ENCODE results near the gene SLC12A7. TPM values are rescaled to one million over a fixed set of nuclear protein-coding genes. Genes with fewer than 3 reads are reported as not detected.
A peak's percentile ranks its signal among the peaks of the same experiment; 100 is the strongest.
"Not testable (repeated sequence)": the region's sequence is repeated elsewhere in the genome, so short reads cannot be mapped to it uniquely, and the experiment has no call there.

SLC12A7 gene
- total RNA-seq, 2 donors from 2014 or later: 27.6 to 138 TPM

DNA sequence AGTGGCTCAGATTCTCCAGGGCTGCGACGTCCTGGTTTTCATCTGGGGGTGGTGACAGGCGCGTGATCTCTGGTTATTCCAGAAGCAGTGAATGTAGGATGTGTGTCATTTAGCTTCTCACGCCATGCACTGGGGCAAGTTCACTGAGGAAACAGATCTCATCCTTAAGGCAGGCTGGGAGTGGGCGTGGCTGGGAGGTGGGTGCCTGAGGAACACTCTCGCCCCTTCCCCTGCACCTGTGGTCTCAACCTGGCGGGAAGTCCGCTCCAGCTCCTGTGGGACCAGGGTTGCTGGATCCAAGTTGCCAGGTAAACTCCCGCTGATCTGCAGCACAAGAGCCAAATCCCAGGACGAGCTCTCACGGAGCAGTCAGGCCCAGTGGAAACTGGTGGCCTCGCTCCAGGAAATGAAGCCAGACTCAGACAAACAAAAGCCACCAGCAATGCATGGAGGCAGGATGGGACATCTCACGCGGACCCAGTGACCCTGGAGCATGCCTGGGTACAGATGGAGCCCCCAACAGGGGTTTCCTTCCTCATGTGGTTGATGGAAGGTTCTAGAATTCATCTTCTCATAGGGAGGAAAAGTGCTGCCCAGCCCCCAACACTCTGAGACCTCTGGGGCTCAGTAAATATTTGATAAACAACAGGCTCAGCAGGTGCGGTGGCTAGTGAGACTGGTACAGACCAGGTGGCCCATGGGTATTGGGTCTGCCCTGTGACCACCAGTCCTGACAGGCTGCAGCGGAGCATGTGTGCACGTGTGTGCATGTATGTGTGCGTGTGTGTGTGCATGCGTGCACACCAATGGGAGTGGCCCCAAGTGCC is 16.3 kb upstream of the SLC12A7 start:
- Histone ChIP-seq H3K27me3 (replicated peaks; ENCODE audit: insufficient read depth) (no peaks in the 10 kb centered on the region), H3K9me3 (no peaks in the 10 kb centered on the region), H3K4me3 (no peak overlapping the region), H3K27ac (peak overlapping the region; percentile 15 to 28), H3K4me1 (replicated peaks) (no peaks in the 10 kb centered on the region), H3K36me3 (no peaks in the 10 kb centered on the region)
- peak; percentile 67 for DNase-seq (ENCODE audit: low spot score)
- TF ChIP-seq POLR2AphosphoS5 (IDR thresholded peaks at IDR 0.05): peak; percentile 46
- TF ChIP-seq, protein P1, sequence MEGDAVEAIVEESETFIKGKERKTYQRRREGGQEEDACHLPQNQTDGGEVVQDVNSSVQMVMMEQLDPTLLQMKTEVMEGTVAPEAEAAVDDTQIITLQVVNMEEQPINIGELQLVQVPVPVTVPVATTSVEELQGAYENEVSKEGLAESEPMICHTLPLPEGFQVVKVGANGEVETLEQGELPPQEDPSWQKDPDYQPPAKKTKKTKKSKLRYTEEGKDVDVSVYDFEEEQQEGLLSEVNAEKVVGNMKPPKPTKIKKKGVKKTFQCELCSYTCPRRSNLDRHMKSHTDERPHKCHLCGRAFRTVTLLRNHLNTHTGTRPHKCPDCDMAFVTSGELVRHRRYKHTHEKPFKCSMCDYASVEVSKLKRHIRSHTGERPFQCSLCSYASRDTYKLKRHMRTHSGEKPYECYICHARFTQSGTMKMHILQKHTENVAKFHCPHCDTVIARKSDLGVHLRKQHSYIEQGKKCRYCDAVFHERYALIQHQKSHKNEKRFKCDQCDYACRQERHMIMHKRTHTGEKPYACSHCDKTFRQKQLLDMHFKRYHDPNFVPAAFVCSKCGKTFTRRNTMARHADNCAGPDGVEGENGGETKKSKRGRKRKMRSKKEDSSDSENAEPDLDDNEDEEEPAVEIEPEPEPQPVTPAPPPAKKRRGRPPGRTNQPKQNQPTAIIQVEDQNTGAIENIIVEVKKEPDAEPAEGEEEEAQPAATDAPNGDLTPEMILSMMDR (IDR thresholded peaks at IDR 0.05): no peak
- TF ChIP-seq POLR2A (IDR thresholded peaks at IDR 0.05): no peak
- intact Hi-C loops (cut with DNase I): no loop called here
- WGBS: 56% methylated on average over 20 of the region's 20 CpGs

GRCh38 chr5:1125695-1126094 is 13.8 kb upstream of the SLC12A7 start:
- DNase-seq (ENCODE audit: low spot score); H3K4me1 ChIP-seq (replicated peaks); H3K27ac ChIP-seq; H3K9me3 ChIP-seq; H3K27me3 ChIP-seq (replicated peaks; ENCODE audit: insufficient read depth); intact Hi-C loops (cut with DNase I); H3K4me3 ChIP-seq; H3K36me3 ChIP-seq: not testable (repeated sequence)
- WGBS: 96% methylated on average over 2 of the region's 2 CpGs

DNA sequence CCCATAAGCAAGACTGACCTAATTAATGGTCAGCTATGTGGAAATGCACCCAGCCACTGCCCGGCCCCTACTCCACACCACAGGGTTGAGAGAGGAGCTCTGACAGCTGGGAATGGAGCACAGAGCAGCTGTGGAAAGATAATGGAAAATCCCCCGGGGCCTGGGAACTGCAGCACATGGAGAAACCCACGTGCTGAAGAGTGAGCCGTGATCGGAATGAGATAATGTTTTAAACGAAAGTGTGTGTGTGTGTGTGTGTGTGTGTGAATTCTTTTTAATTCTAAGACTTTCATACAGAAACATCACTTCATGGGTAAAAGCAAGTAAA is 13.1 kb upstream of the SLC12A7 start:
- 53% methylated on average over 6 of the region's 6 CpGs for WGBS
- no peaks in the 10 kb centered on the region for H3K4me1 ChIP-seq (replicated peaks)
- H3K27me3 ChIP-seq (replicated peaks; ENCODE audit: insufficient read depth): no peaks in the 10 kb centered on the region
- intact Hi-C loops (cut with DNase I): no loop called here
- no peak overlapping the region for H3K4me3 ChIP-seq
- no peak for DNase-seq (ENCODE audit: low spot score)
- no peaks in the 10 kb centered on the region for H3K36me3 ChIP-seq
- peak; percentile 9 for TF ChIP-seq POLR2AphosphoS5 (IDR thresholded peaks at IDR 0.05)
- no peak for TF ChIP-seq POLR2A (IDR thresholded peaks at IDR 0.05)
- H3K27ac ChIP-seq: no peak overlapping the region
- no peaks in the 10 kb centered on the region for H3K9me3 ChIP-seq

GRCh38 chr5:1124205-1125029 is 12.6 kb upstream of the SLC12A7 start:
- Histone ChIP-seq H3K4me1 (replicated peaks) (no peaks in the 10 kb centered on the region), H3K27ac (no peak overlapping the region), H3K36me3 (no peaks in the 10 kb centered on the region), H3K27me3 (replicated peaks; ENCODE audit: insufficient read depth) (no peaks in the 10 kb centered on the region), H3K9me3 (no peaks in the 10 kb centered on the region), H3K4me3 (no peak overlapping the region)
- WGBS: 66% methylated on average over 27 of the region's 27 CpGs
- intact Hi-C loops (cut with DNase I): loop anchor here (5.0 kb wide), 1 partner anchor 192 kb away; no protein-coding TSS in a partner anchor
- TF ChIP-seq, protein P1 (IDR thresholded peaks at IDR 0.05): no peak
- TF ChIP-seq POLR2A (IDR thresholded peaks at IDR 0.05) (no peak), POLR2AphosphoS5 (IDR thresholded peaks at IDR 0.05) (no peak)
- no peak for DNase-seq (ENCODE audit: low spot score)

DNA sequence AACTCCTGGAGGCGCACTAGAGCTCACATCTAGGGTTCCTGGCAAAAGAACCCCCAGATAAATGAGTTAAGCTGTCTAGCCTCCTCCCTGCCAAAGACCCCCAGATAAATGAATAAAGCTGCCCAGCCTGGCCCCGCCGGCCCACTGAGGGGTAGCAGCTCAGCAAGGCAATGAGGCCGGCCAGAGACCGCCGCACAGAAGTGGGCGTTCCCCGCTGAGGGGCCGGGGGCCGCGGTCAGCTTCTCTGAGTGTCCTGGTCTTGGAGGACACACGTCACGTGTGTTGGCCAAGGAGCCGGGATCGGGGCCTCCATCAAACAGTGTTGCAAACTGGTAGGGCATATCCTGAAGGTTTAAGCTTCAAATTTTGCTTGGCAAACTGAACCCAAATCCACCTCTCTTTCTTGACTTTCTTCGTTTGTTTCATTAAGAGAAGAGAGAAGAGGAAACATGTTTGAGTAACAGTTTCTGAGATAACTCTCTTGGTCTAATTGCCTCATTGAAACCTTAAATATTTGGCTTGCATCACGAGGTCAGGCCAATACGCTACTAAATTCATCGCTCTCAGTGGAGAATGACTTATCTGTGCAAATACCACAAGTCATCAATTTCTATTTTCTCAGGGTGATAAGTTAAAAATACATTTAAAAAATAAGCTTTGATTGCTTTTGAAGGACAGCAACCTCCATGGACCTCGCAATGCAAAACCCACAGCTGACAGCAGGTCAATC is 11.7 kb upstream of the SLC12A7 start:
- H3K4me3 ChIP-seq: no peak overlapping the region
- TF ChIP-seq, protein P1 (IDR thresholded peaks at IDR 0.05): no peak
- no peak for TF ChIP-seq POLR2A (IDR thresholded peaks at IDR 0.05)
- no peaks in the 10 kb centered on the region for H3K27me3 ChIP-seq (replicated peaks; ENCODE audit: insufficient read depth)
- intact Hi-C loops (cut with DNase I): loop anchor here (5.0 kb wide), 1 partner anchor 191 kb away; no protein-coding TSS in a partner anchor
- no peaks in the 10 kb centered on the region for H3K36me3 ChIP-seq
- 96% methylated on average over 17 of the region's 20 CpGs for WGBS
- no peak overlapping the region for H3K27ac ChIP-seq
- DNase-seq (ENCODE audit: low spot score): no peak
- peaks cover 5% of the 10 kb centered on the region for H3K4me1 ChIP-seq (replicated peaks)
- H3K9me3 ChIP-seq: no peaks in the 10 kb centered on the region
